ENCODE results near the gene CRYBG2.

GRCh38 chr1:26276432-26276838 is 77.5 kb downstream of the CRYBG2 start:
- TF ChIP-seq, protein P1, sequence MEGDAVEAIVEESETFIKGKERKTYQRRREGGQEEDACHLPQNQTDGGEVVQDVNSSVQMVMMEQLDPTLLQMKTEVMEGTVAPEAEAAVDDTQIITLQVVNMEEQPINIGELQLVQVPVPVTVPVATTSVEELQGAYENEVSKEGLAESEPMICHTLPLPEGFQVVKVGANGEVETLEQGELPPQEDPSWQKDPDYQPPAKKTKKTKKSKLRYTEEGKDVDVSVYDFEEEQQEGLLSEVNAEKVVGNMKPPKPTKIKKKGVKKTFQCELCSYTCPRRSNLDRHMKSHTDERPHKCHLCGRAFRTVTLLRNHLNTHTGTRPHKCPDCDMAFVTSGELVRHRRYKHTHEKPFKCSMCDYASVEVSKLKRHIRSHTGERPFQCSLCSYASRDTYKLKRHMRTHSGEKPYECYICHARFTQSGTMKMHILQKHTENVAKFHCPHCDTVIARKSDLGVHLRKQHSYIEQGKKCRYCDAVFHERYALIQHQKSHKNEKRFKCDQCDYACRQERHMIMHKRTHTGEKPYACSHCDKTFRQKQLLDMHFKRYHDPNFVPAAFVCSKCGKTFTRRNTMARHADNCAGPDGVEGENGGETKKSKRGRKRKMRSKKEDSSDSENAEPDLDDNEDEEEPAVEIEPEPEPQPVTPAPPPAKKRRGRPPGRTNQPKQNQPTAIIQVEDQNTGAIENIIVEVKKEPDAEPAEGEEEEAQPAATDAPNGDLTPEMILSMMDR (conservative IDR thresholded peaks at IDR 0.05) = no peak
- no peak for TF ChIP-seq EZH2 (IDR thresholded peaks at IDR 0.05; ENCODE audit: low read depth)
